Immature natural killer cell (primary cell): ENCODE measurements around the gene WNT2. TPM values are rescaled to one million over a fixed set of nuclear protein-coding genes. Genes with fewer than 3 reads are reported as not detected.

Source experiments
- DNase-seq, 3 donors: peaks; one replicate each; pipeline ENCODE4 v3.0.0; 2022; ENCODE audit warnings: mixed read lengths in 1 of 3
- H3K27ac Mint-ChIP-seq, 6 donors: one replicate each; pipeline ENCODE4 v1.8.0; 2020; ENCODE audit warnings: mixed read lengths in 6 of 6, mild to moderate bottlenecking in 5 of 6, inconsistent platforms in 4 of 6, moderate library complexity in 3 of 6
- H3K27me3 Mint-ChIP-seq, 3 donors: one replicate each; pipeline ENCODE4 v1.8.0; 2020 to 2021; ENCODE audit warnings: low read depth in 3 of 3, mild to moderate bottlenecking in 3 of 3, mixed read lengths in 3 of 3, moderate library complexity in 3 of 3, inconsistent platforms in 1 of 3
- H3K36me3 Mint-ChIP-seq, 3 donors: one replicate each; pipeline ENCODE4 v1.8.0; 2020; ENCODE audit warnings: mixed read lengths in 3 of 3, inconsistent platforms in 2 of 3, mild to moderate bottlenecking in 2 of 3
- H3K4me1 Mint-ChIP-seq, 2 donors: one replicate each; pipeline ENCODE4 v1.8.0; 2020; ENCODE audit warnings: inconsistent platforms in 2 of 2, mild to moderate bottlenecking in 2 of 2, mixed read lengths in 2 of 2, moderate library complexity in 1 of 2
- H3K4me3 Mint-ChIP-seq, 5 donors: one replicate each; pipeline ENCODE4 v1.8.0; 2020; ENCODE audit warnings: mild to moderate bottlenecking in 5 of 5, mixed read lengths in 5 of 5, inconsistent platforms in 3 of 5, moderate library complexity in 3 of 5
- H3K9me3 Mint-ChIP-seq, 6 donors: one replicate each; pipeline ENCODE4 v1.8.0; 2020; ENCODE audit warnings: mild to moderate bottlenecking in 6 of 6, mixed read lengths in 6 of 6, inconsistent platforms in 4 of 6, moderate library complexity in 3 of 6
- polyA plus RNA-seq, 3 donors: library from polyadenylated mRNA; unstranded; fragments of 300-500 nt; fragmentation: Illumina TruSeq; gene quantifications; one replicate each; pipeline ENCODE4 v1.2.3, GENCODE V29; 2021

WNT2 gene
- polyA plus RNA-seq: not detected

- Mint-ChIP-seq H3K9me3 (peaks cover 0 to 25% (median 4%) of the 10 kb centered on the region in 6 donors), H3K36me3 (peaks cover 0 to 5% (median 0%) of the 10 kb centered on the region in 3 donors), H3K27me3 (peaks cover 2 to 37% (median 10%) of the 10 kb centered on the region in 3 donors), H3K27ac (no peak within 1 kb of the TSS), H3K4me1 (no peaks in the 10 kb centered on the region), H3K4me3 (no peak within 1 kb of the TSS)
- no peak for DNase-seq
Measured at GRCh38 chr7:117322741-117323304, at the start of gene WNT2. TSS of gene WNT2 (minus strand) at chr7:117323058. CDS start at chr7:117322989, 69 bp downstream.

- Mint-ChIP-seq H3K27ac (no peak overlapping the region), H3K4me1 (no peaks in the 10 kb centered on the region), H3K9me3 (peaks cover 0 to 10% (median 3%) of the 10 kb centered on the region in 6 donors), H3K4me3 (no peak overlapping the region), H3K27me3 (no peaks in the 10 kb centered on the region), H3K36me3 (no peaks in the 10 kb centered on the region)
- no peak for DNase-seq
Measured at GRCh38 chr7:117372073-117372472, 49.2 kb upstream of the WNT2 start.

- Mint-ChIP-seq H3K4me3 (no peak overlapping the region), H3K36me3 (no peaks in the 10 kb centered on the region), H3K27ac (no peak overlapping the region)
Measured at GRCh38 chr7:117364339-117365080, 41.7 kb upstream of the WNT2 start.

GRCh38 chr7:117362294-117362888 lies 39.5 kb upstream of the WNT2 start:
- Mint-ChIP-seq H3K4me1 (no peaks in the 10 kb centered on the region), H3K36me3 (peaks cover 0 to 3% (median 0%) of the 10 kb centered on the region in 3 donors), H3K9me3 (peaks cover 0 to 12% (median 1%) of the 10 kb centered on the region in 6 donors), H3K27me3 (peaks cover 0 to 3% (median 0%) of the 10 kb centered on the region in 3 donors), H3K27ac (no peak overlapping the region), H3K4me3 (no peak overlapping the region)
- no peak for DNase-seq

More at GRCh38 chr7:117364339-117365080, 41.7 kb upstream of the WNT2 start:
- DNase-seq: no peak
- H3K4me1 Mint-ChIP-seq: no peaks in the 10 kb centered on the region
- H3K27me3 Mint-ChIP-seq: peaks cover 0 to under 1% (median 0%) of the 10 kb centered on the region in 3 donors
- peaks cover 0 to 6% (median under 1%) of the 10 kb centered on the region in 6 donors for H3K9me3 Mint-ChIP-seq

GRCh38 chr7:117350027-117350426 lies 27.2 kb upstream of the WNT2 start:
- Mint-ChIP-seq H3K9me3 (peaks cover 4 to 16% (median 7%) of the 10 kb centered on the region in 6 donors), H3K27me3 (peaks cover 0 to 1% (median 0%) of the 10 kb centered on the region in 3 donors), H3K27ac (no peak overlapping the region), H3K4me1 (no peaks in the 10 kb centered on the region), H3K36me3 (no peaks in the 10 kb centered on the region), H3K4me3 (no peak overlapping the region)
- DNase-seq: no peak

- no peak overlapping the region for H3K4me3 Mint-ChIP-seq
- no peak overlapping the region for H3K27ac Mint-ChIP-seq
- H3K4me1 Mint-ChIP-seq: no peaks in the 10 kb centered on the region
- peaks cover 4 to 16% (median 7%) of the 10 kb centered on the region in 6 donors for H3K9me3 Mint-ChIP-seq
- no peaks in the 10 kb centered on the region for H3K36me3 Mint-ChIP-seq
- no peak for DNase-seq
- peaks cover 0 to 1% (median 0%) of the 10 kb centered on the region in 3 donors for H3K27me3 Mint-ChIP-seq
Measured at GRCh38 chr7:117349570-117349969, 26.7 kb upstream of the WNT2 start.

- H3K4me3 Mint-ChIP-seq: no peak overlapping the region
- no peak for DNase-seq
- H3K4me1 Mint-ChIP-seq: no peaks in the 10 kb centered on the region
- H3K9me3 Mint-ChIP-seq: peaks cover 4 to 16% (median 7%) of the 10 kb centered on the region in 6 donors
- H3K27me3 Mint-ChIP-seq: peaks cover 0 to 3% (median 0%) of the 10 kb centered on the region in 3 donors
- no peak overlapping the region for H3K27ac Mint-ChIP-seq
- no peaks in the 10 kb centered on the region for H3K36me3 Mint-ChIP-seq
Measured at GRCh38 chr7:117347962-117348672, 25.3 kb upstream of the WNT2 start.

GRCh38 chr7:117347480-117347879 lies 24.6 kb upstream of the WNT2 start:
- peaks cover 0 to 3% (median 0%) of the 10 kb centered on the region in 3 donors for H3K27me3 Mint-ChIP-seq
- H3K36me3 Mint-ChIP-seq: no peaks in the 10 kb centered on the region
- no peaks in the 10 kb centered on the region for H3K4me1 Mint-ChIP-seq

GRCh38 chr7:117346161-117346560 lies 23.3 kb upstream of the WNT2 start:
- no peak overlapping the region for H3K27ac Mint-ChIP-seq
- no peak for DNase-seq
- H3K9me3 Mint-ChIP-seq: peaks cover 4 to 16% (median 7%) of the 10 kb centered on the region in 6 donors
- no peaks in the 10 kb centered on the region for H3K36me3 Mint-ChIP-seq
- no peak overlapping the region for H3K4me3 Mint-ChIP-seq
- H3K4me1 Mint-ChIP-seq: no peaks in the 10 kb centered on the region
- peaks cover 0 to 3% (median 0%) of the 10 kb centered on the region in 3 donors for H3K27me3 Mint-ChIP-seq

More at GRCh38 chr7:117347480-117347879, 24.6 kb upstream of the WNT2 start:
- no peak for DNase-seq
- Mint-ChIP-seq H3K27ac (no peak overlapping the region), H3K9me3 (peaks cover 4 to 16% (median 7%) of the 10 kb centered on the region in 6 donors), H3K4me3 (no peak overlapping the region)

GRCh38 chr7:117338020-117338419 lies 15.2 kb upstream of the WNT2 start:
- Mint-ChIP-seq H3K9me3 (peaks cover 0 to 10% (median 0%) of the 10 kb centered on the region in 6 donors), H3K27me3 (peaks cover 0 to 4% (median 0%) of the 10 kb centered on the region in 3 donors), H3K27ac (no peak overlapping the region), H3K36me3 (no peaks in the 10 kb centered on the region), H3K4me1 (no peaks in the 10 kb centered on the region), H3K4me3 (no peak overlapping the region)
- no peak for DNase-seq

GRCh38 chr7:117333168-117333567 lies 10.3 kb upstream of the WNT2 start:
- Mint-ChIP-seq H3K27me3 (peaks cover 0 to 1% (median 1%) of the 10 kb centered on the region in 3 donors), H3K9me3 (peaks cover 0 to 18% (median 2%) of the 10 kb centered on the region in 6 donors), H3K27ac (no peak overlapping the region), H3K4me1 (no peaks in the 10 kb centered on the region), H3K36me3 (peaks cover 0 to 5% (median 4%) of the 10 kb centered on the region in 3 donors), H3K4me3 (no peak overlapping the region)
- no peak for DNase-seq

GRCh38 chr7:117332031-117332430 lies 9.2 kb upstream of the WNT2 start:
- H3K27ac Mint-ChIP-seq: no peak overlapping the region
- H3K9me3 Mint-ChIP-seq: peaks cover 0 to 15% (median 3%) of the 10 kb centered on the region in 6 donors
- H3K4me3 Mint-ChIP-seq: no peak overlapping the region
- no peak for DNase-seq
- H3K36me3 Mint-ChIP-seq: peaks cover 0 to 8% (median 4%) of the 10 kb centered on the region in 3 donors
- H3K27me3 Mint-ChIP-seq: peaks cover 0 to 1% (median 0%) of the 10 kb centered on the region in 3 donors
- no peaks in the 10 kb centered on the region for H3K4me1 Mint-ChIP-seq

GRCh38 chr7:117325836-117326235 lies 3.0 kb upstream of the WNT2 start:
- Mint-ChIP-seq H3K36me3 (peaks cover 0 to 9% (median 4%) of the 10 kb centered on the region in 3 donors), H3K4me1 (no peaks in the 10 kb centered on the region), H3K27me3 (peaks cover 2 to 33% (median 10%) of the 10 kb centered on the region in 3 donors), H3K4me3 (no peak overlapping the region), H3K9me3 (peaks cover 0 to 32% (median 8%) of the 10 kb centered on the region in 6 donors), H3K27ac (no peak overlapping the region)
- DNase-seq: no peak
